Sigmoid colon (tissue), 4 donors: ENCODE measurements around the gene ARHGAP9.
"Not testable (repeated sequence)": the region's sequence is repeated elsewhere in the genome, so short reads cannot be mapped to it uniquely, and the experiment has no call there.

Experiments
- POLR2A ChIP-seq, 2 donors: fragments of 450-650 bp; IDR thresholded peaks; one replicate each; pipeline ENCODE4 v1.6.1; 2016; ENCODE audit warnings: antibody characterized with exemption in 2 of 2, mild to moderate bottlenecking in 2 of 2, moderate library complexity in 2 of 2
- POLR2AphosphoS5 ChIP-seq, 4 donors: sonication (generic); formaldehyde crosslinking; IDR thresholded peaks; one replicate each; pipeline ENCODE4 v1.6.1; 2017; ENCODE audit warnings: antibody characterized with exemption in 4 of 4
- TF ChIP-seq, protein P1 (sequence below), 4 experiments: fragments of 450-650 bp in 3 of 4; fragments of 200-600 bp in 1 of 4; IDR thresholded peaks; one replicate each; pipeline ENCODE4 v1.5.1; 2016 to 2019; ENCODE audit warnings: antibody characterized with exemption in 4 of 4, mild to moderate bottlenecking in 3 of 4, moderate library complexity in 2 of 4

DNA sequence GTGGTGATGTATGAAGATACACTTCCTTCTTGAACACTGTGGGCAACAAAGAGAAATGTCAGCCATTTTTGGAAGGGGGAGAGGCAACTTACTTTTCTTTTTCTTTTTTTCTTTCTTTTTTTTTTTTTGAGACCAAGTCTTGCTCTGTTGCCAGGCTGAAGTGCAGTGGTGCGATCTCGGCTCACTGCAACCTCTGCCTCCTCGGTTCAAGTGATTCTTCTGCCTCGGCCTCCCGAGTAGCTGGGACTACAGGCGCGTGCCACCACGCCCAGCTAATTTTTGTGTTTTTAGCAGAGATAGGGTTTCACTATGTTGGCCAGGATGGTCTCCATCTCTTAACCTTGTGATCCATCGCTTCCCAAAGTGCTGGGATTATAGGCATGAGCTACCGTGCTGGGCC is 38.1 kb upstream of the ARHGAP9 start:
- TF ChIP-seq, protein P1, sequence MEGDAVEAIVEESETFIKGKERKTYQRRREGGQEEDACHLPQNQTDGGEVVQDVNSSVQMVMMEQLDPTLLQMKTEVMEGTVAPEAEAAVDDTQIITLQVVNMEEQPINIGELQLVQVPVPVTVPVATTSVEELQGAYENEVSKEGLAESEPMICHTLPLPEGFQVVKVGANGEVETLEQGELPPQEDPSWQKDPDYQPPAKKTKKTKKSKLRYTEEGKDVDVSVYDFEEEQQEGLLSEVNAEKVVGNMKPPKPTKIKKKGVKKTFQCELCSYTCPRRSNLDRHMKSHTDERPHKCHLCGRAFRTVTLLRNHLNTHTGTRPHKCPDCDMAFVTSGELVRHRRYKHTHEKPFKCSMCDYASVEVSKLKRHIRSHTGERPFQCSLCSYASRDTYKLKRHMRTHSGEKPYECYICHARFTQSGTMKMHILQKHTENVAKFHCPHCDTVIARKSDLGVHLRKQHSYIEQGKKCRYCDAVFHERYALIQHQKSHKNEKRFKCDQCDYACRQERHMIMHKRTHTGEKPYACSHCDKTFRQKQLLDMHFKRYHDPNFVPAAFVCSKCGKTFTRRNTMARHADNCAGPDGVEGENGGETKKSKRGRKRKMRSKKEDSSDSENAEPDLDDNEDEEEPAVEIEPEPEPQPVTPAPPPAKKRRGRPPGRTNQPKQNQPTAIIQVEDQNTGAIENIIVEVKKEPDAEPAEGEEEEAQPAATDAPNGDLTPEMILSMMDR (IDR thresholded peaks at IDR 0.05) = not testable (repeated sequence)
- TF ChIP-seq POLR2A, POLR2AphosphoS5 (IDR thresholded peaks at IDR 0.05): not testable (repeated sequence)
